ENCODE results near the gene ZRANB1. TPM values are rescaled to one million over a fixed set of nuclear protein-coding genes. Genes with fewer than 3 reads are reported as not detected.

Gene ZRANB1
- total RNA-seq, 1 donor from 2014 or later: 28.9 TPM

DNA sequence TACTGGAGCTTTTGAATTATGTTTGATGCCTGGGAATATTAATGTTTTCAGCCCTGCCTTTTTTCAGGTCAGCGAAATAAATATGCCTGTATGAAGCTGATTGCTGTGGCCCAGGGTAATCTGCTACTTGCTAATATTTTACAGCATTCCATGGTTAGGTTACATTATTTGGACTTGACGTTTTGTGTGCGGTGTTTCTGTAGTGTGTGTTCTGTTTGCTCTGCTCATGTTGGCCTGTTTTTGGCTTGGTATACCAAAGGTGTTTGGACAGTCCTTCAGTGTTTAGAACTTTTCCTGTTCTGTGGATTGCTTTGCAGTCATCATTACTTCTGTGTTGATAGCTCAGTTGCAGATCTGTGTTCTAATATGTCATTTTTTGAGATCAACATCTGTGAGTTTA is 11.5 kb downstream of the ZRANB1 start:
- no peak for DNase-seq
- Mint-ChIP-seq H3K27ac (ENCODE audit: unreplicated experiment) (no peak overlapping the region), H3K9me3 (ENCODE audit: unreplicated experiment) (no peaks in the 10 kb centered on the region), H3K4me1 (ENCODE audit: low read depth, unreplicated experiment) (peaks cover 3% of the 10 kb centered on the region), H3K36me3 (ENCODE audit: unreplicated experiment) (no peaks in the 10 kb centered on the region), H3K4me3 (ENCODE audit: unreplicated experiment) (no peak overlapping the region), H3K27me3 (ENCODE audit: unreplicated experiment) (no peaks in the 10 kb centered on the region)
- TF ChIP-seq, protein P1, sequence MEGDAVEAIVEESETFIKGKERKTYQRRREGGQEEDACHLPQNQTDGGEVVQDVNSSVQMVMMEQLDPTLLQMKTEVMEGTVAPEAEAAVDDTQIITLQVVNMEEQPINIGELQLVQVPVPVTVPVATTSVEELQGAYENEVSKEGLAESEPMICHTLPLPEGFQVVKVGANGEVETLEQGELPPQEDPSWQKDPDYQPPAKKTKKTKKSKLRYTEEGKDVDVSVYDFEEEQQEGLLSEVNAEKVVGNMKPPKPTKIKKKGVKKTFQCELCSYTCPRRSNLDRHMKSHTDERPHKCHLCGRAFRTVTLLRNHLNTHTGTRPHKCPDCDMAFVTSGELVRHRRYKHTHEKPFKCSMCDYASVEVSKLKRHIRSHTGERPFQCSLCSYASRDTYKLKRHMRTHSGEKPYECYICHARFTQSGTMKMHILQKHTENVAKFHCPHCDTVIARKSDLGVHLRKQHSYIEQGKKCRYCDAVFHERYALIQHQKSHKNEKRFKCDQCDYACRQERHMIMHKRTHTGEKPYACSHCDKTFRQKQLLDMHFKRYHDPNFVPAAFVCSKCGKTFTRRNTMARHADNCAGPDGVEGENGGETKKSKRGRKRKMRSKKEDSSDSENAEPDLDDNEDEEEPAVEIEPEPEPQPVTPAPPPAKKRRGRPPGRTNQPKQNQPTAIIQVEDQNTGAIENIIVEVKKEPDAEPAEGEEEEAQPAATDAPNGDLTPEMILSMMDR (IDR thresholded peaks at IDR 0.05; ENCODE audit: partially characterized antibody, unreplicated experiment): no peak

DNA sequence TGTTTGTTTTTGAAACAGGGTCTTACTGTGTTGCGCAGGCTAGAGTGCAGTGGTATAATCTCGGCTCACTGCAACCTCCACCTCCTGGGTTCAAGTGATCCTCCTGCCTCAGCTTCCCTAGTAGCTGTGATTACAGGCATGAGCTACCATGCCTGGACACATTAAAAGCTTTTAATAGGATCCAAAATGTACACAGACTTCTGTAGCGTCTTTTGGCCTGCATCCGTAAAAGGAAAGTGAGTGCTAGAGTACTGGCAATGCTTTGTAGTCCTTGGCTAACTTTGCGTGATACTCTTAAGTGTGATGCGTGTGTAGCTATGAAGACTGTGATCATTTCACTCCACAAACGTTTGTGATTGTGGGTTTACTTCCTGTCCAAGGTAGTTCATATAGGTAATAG is 13.3 kb downstream of the ZRANB1 start:
- TF ChIP-seq, protein P1 (IDR thresholded peaks at IDR 0.05; ENCODE audit: partially characterized antibody, unreplicated experiment): no peak
- H3K36me3 Mint-ChIP-seq (ENCODE audit: unreplicated experiment): no peaks in the 10 kb centered on the region
- H3K9me3 Mint-ChIP-seq (ENCODE audit: unreplicated experiment): peaks cover 2% of the 10 kb centered on the region
- H3K4me1 Mint-ChIP-seq (ENCODE audit: low read depth, unreplicated experiment): peaks cover 3% of the 10 kb centered on the region
- H3K4me3 Mint-ChIP-seq (ENCODE audit: unreplicated experiment): no peak overlapping the region
- no peak overlapping the region for H3K27ac Mint-ChIP-seq (ENCODE audit: unreplicated experiment)
- DNase-seq: no peak
- peaks cover 2% of the 10 kb centered on the region for H3K27me3 Mint-ChIP-seq (ENCODE audit: unreplicated experiment)

DNA sequence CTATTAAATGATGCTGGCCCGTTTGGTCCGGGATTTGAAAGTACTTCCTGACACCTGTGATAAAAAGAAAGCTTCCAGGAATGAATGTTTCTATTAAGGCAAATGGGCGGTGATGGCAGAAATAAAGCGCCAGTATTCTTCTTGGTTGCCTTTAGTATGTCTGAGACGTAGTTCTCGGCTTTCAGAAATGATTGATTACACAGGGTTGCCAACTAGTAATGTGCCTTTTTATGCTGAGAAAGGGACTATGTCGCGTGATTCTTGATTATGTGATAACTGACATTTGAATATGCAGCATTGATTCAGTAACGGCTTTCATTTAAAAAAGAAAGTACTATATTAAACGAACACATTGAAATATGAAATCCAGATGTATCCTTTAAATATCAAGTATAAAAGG is 13.9 kb downstream of the ZRANB1 start:
- Mint-ChIP-seq H3K36me3 (ENCODE audit: unreplicated experiment) (no peaks in the 10 kb centered on the region), H3K4me3 (ENCODE audit: unreplicated experiment) (no peak overlapping the region), H3K4me1 (ENCODE audit: low read depth, unreplicated experiment) (peaks cover 3% of the 10 kb centered on the region), H3K27ac (ENCODE audit: unreplicated experiment) (no peak overlapping the region), H3K27me3 (ENCODE audit: unreplicated experiment) (peaks cover 2% of the 10 kb centered on the region), H3K9me3 (ENCODE audit: unreplicated experiment) (peaks cover 2% of the 10 kb centered on the region)
- TF ChIP-seq, protein P1 (IDR thresholded peaks at IDR 0.05; ENCODE audit: partially characterized antibody, unreplicated experiment): no peak
- no peak for DNase-seq

DNA sequence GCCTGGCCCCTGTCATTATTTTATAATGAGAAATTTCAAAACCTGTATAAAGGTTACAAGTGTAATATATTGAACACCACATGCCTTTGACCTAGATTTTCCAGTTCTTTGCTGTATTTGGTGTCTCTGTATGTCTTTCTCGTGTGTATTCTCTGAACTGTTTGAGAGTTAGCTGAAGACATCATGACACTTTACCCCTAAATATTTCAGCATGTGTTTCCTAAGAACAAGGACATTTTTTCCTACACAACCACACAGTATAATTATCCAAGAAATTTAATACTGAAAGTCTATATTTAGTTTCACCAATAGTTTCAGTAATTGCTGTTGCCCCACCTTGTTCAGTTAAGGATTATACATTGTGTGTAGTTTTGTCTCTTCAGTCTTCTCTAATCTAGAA is 14.8 kb downstream of the ZRANB1 start:
- H3K36me3 Mint-ChIP-seq (ENCODE audit: unreplicated experiment): no peaks in the 10 kb centered on the region
- H3K4me3 Mint-ChIP-seq (ENCODE audit: unreplicated experiment): no peak overlapping the region
- no peak overlapping the region for H3K27ac Mint-ChIP-seq (ENCODE audit: unreplicated experiment)
- TF ChIP-seq, protein P1 (IDR thresholded peaks at IDR 0.05; ENCODE audit: partially characterized antibody, unreplicated experiment): no peak
- H3K9me3 Mint-ChIP-seq (ENCODE audit: unreplicated experiment): peaks cover 2% of the 10 kb centered on the region
- no peak for DNase-seq
- peaks cover 2% of the 10 kb centered on the region for H3K27me3 Mint-ChIP-seq (ENCODE audit: unreplicated experiment)
- H3K4me1 Mint-ChIP-seq (ENCODE audit: low read depth, unreplicated experiment): peaks cover 3% of the 10 kb centered on the region

DNA sequence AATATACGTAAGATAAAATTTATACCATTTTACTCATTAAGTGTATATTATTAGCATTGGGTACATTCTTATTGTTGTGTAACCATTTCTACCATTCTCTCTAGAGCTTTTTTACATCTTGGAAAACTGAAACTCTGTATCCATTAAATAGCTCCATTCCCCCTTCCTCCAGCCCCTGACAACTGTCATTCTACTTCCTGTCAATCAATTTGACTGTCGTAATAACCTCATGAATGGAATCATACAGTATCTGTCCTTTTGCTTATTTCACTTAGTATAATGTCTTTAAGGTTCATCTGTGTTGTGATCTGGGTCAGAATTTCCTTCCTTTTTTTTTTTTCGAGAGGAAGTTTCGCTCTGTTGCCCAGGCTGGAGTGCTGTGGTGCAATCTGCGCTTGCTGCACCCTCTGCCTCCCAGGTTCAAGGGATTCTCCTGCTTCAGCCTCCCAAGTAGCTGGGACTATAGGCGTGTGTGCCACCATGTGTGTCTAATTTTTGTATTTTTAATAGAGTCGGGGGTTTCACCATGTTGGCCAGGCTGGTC is 15.6 kb downstream of the ZRANB1 start:
- H3K27me3 Mint-ChIP-seq (ENCODE audit: unreplicated experiment): peaks cover 2% of the 10 kb centered on the region
- peaks cover 3% of the 10 kb centered on the region for H3K4me1 Mint-ChIP-seq (ENCODE audit: low read depth, unreplicated experiment)
- H3K4me3 Mint-ChIP-seq (ENCODE audit: unreplicated experiment): no peak overlapping the region
- H3K36me3 Mint-ChIP-seq (ENCODE audit: unreplicated experiment): no peaks in the 10 kb centered on the region
- no peak for DNase-seq
- H3K9me3 Mint-ChIP-seq (ENCODE audit: unreplicated experiment): peaks cover 2% of the 10 kb centered on the region
- TF ChIP-seq, protein P1 (IDR thresholded peaks at IDR 0.05; ENCODE audit: partially characterized antibody, unreplicated experiment): no peak
- no peak overlapping the region for H3K27ac Mint-ChIP-seq (ENCODE audit: unreplicated experiment)
